ENCODE measurements around the gene AGAP1.

DNA sequence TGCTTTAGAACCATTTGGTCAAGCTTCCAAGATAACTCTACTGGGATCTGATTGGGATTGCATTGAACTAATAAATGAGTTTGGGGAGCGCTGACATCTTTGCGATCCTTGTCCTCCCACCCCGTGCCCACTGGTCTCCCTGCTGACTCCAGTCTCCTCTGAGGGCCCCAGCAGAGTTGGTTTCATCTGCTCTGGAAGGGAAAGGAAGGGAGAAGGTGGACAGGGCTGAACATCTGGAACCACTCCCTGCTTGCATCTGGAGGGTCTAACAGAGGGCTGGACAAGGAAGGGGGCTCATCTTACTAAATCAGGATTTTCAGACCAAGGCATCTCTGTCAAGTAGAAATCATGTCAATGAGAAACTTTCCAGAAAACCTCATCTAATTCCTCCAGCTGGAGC lies 661.6 kb downstream of the AGAP1 start:
- TF ChIP-seq, protein P1, sequence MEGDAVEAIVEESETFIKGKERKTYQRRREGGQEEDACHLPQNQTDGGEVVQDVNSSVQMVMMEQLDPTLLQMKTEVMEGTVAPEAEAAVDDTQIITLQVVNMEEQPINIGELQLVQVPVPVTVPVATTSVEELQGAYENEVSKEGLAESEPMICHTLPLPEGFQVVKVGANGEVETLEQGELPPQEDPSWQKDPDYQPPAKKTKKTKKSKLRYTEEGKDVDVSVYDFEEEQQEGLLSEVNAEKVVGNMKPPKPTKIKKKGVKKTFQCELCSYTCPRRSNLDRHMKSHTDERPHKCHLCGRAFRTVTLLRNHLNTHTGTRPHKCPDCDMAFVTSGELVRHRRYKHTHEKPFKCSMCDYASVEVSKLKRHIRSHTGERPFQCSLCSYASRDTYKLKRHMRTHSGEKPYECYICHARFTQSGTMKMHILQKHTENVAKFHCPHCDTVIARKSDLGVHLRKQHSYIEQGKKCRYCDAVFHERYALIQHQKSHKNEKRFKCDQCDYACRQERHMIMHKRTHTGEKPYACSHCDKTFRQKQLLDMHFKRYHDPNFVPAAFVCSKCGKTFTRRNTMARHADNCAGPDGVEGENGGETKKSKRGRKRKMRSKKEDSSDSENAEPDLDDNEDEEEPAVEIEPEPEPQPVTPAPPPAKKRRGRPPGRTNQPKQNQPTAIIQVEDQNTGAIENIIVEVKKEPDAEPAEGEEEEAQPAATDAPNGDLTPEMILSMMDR (IDR thresholded peaks at IDR 0.05), result no peak
- no peak for TF ChIP-seq POLR2A (IDR thresholded peaks at IDR 0.05)
